Measurements from ENCODE around the gene GTF3C1.

DNA sequence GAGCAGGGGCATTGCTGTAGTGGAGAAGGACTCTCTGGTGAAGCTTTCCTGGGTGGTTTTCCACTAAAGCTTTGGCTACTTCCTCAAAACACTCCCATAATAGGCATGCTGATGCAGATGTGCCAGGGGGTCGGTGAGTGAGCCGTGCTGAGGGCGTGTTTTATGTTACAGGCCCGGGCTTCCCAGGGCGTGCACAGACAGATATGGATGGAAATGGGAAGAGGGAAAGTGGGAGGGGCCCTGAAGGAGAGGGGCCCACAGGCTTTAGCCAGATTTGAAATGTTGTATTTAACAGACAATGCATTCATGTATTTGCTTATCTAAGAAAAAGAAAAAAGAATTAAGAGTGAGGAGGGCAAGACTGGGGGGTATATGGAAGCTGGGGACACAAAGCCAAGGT lies 91.5 kb downstream of the GTF3C1 start:
- no peak for TF ChIP-seq RAD21 (IDR thresholded peaks at IDR 0.05)
- no peak for TF ChIP-seq TAF1 (conservative IDR thresholded peaks at IDR 0.05)
- TF ChIP-seq, protein P1, sequence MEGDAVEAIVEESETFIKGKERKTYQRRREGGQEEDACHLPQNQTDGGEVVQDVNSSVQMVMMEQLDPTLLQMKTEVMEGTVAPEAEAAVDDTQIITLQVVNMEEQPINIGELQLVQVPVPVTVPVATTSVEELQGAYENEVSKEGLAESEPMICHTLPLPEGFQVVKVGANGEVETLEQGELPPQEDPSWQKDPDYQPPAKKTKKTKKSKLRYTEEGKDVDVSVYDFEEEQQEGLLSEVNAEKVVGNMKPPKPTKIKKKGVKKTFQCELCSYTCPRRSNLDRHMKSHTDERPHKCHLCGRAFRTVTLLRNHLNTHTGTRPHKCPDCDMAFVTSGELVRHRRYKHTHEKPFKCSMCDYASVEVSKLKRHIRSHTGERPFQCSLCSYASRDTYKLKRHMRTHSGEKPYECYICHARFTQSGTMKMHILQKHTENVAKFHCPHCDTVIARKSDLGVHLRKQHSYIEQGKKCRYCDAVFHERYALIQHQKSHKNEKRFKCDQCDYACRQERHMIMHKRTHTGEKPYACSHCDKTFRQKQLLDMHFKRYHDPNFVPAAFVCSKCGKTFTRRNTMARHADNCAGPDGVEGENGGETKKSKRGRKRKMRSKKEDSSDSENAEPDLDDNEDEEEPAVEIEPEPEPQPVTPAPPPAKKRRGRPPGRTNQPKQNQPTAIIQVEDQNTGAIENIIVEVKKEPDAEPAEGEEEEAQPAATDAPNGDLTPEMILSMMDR (IDR thresholded peaks at IDR 0.05; ENCODE audit: low read depth, low read length, missing input control) = no peak
- TF ChIP-seq SP1 (IDR thresholded peaks at IDR 0.05) = no peak
- TF ChIP-seq, protein P2, sequence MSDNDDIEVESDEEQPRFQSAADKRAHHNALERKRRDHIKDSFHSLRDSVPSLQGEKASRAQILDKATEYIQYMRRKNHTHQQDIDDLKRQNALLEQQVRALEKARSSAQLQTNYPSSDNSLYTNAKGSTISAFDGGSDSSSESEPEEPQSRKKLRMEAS (IDR thresholded peaks at IDR 0.05) = no peak
- TF ChIP-seq, protein P3, sequence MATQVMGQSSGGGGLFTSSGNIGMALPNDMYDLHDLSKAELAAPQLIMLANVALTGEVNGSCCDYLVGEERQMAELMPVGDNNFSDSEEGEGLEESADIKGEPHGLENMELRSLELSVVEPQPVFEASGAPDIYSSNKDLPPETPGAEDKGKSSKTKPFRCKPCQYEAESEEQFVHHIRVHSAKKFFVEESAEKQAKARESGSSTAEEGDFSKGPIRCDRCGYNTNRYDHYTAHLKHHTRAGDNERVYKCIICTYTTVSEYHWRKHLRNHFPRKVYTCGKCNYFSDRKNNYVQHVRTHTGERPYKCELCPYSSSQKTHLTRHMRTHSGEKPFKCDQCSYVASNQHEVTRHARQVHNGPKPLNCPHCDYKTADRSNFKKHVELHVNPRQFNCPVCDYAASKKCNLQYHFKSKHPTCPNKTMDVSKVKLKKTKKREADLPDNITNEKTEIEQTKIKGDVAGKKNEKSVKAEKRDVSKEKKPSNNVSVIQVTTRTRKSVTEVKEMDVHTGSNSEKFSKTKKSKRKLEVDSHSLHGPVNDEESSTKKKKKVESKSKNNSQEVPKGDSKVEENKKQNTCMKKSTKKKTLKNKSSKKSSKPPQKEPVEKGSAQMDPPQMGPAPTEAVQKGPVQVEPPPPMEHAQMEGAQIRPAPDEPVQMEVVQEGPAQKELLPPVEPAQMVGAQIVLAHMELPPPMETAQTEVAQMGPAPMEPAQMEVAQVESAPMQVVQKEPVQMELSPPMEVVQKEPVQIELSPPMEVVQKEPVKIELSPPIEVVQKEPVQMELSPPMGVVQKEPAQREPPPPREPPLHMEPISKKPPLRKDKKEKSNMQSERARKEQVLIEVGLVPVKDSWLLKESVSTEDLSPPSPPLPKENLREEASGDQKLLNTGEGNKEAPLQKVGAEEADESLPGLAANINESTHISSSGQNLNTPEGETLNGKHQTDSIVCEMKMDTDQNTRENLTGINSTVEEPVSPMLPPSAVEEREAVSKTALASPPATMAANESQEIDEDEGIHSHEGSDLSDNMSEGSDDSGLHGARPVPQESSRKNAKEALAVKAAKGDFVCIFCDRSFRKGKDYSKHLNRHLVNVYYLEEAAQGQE (IDR thresholded peaks at IDR 0.05) = no peak
- no peak for TF ChIP-seq FOXA2 (IDR thresholded peaks at IDR 0.05)
- TF ChIP-seq YY1 (IDR thresholded peaks at IDR 0.05) = no peak

Measured in liver (tissue), 3 donors.